ENCODE results near the gene LRRC17.
"Not testable (repeated sequence)": the region's sequence is repeated elsewhere in the genome, so short reads cannot be mapped to it uniquely, and the experiment has no call there.

The LRRC17 gene

GRCh38 chr7:102934701-102935100 is 21.9 kb downstream of the LRRC17 start:
- intact Hi-C loops (cut with DNase I), result no loop called here
- no peak for DNase-seq

- no peak for DNase-seq
- intact Hi-C loops (cut with DNase I), result no loop called here
Observed at GRCh38 chr7:102935450-102936115, 22.8 kb downstream of the LRRC17 start.

- intact Hi-C loops (cut with DNase I), result no loop called here
Observed at GRCh38 chr7:102938679-102939078, 25.9 kb downstream of the LRRC17 start.

GRCh38 chr7:102942181-102942866 is 29.5 kb downstream of the LRRC17 start:
- intact Hi-C loops (cut with DNase I), result no loop called here
- DNase-seq, result no peak

More at GRCh38 chr7:102938679-102939078, 25.9 kb downstream of the LRRC17 start:
- DNase-seq, result no peak

GRCh38 chr7:102942868-102943267 is 30.1 kb downstream of the LRRC17 start:
- intact Hi-C loops (cut with DNase I), result no loop called here
- DNase-seq, result no peak

GRCh38 chr7:102943423-102944169 is 30.8 kb downstream of the LRRC17 start:
- intact Hi-C loops (cut with DNase I), result no loop called here
- DNase-seq, result no peak

- intact Hi-C loops (cut with DNase I), result no loop called here
- no peak for DNase-seq
Observed at GRCh38 chr7:102944241-102944640, 31.4 kb downstream of the LRRC17 start.

- no peak for DNase-seq
- intact Hi-C loops (cut with DNase I), result no loop called here
Observed at GRCh38 chr7:102951839-102952238, 39.0 kb downstream of the LRRC17 start.

GRCh38 chr7:102953406-102953805 is 40.6 kb downstream of the LRRC17 start:
- no peak for DNase-seq
- intact Hi-C loops (cut with DNase I), result no loop called here

- intact Hi-C loops (cut with DNase I); DNase-seq: not testable (repeated sequence)
Observed at GRCh38 chr7:102954359-102954758, 41.6 kb downstream of the LRRC17 start.

- DNase-seq; intact Hi-C loops (cut with DNase I): not testable (repeated sequence)
Observed at GRCh38 chr7:102958004-102958403, 45.2 kb downstream of the LRRC17 start.

GRCh38 chr7:102961993-102962392 is 49.2 kb downstream of the LRRC17 start:
- DNase-seq; intact Hi-C loops (cut with DNase I): not testable (repeated sequence)

- intact Hi-C loops (cut with DNase I), result no loop called here
- DNase-seq, result no peak
Observed at GRCh38 chr7:102966465-102966864, 53.7 kb downstream of the LRRC17 start.

GRCh38 chr7:102967798-102968197 is 55.0 kb downstream of the LRRC17 start:
- DNase-seq, result no peak
- intact Hi-C loops (cut with DNase I), result no loop called here

- intact Hi-C loops (cut with DNase I), result no loop called here
- no peak for DNase-seq
Observed at GRCh38 chr7:102973096-102973802, 60.4 kb downstream of the LRRC17 start.

GRCh38 chr7:102974366-102975236 is 61.8 kb downstream of the LRRC17 start:
- no peak for DNase-seq

GRCh38 chr7:102975854-102976253 is 63.1 kb downstream of the LRRC17 start:
- intact Hi-C loops (cut with DNase I), result no loop called here
- no peak for DNase-seq

More at GRCh38 chr7:102974366-102975236, 61.8 kb downstream of the LRRC17 start:
- intact Hi-C loops (cut with DNase I), result no loop called here

- intact Hi-C loops (cut with DNase I), result no loop called here
- DNase-seq, result no peak
Observed at GRCh38 chr7:102976493-102976892, 63.7 kb downstream of the LRRC17 start.

- DNase-seq; intact Hi-C loops (cut with DNase I): not testable (repeated sequence)
Observed at GRCh38 chr7:102977586-102977985, 64.8 kb downstream of the LRRC17 start.

All from head of caudate nucleus (tissue), 42 donors.